OCI-LY1 (cell line): Measurements from ENCODE around the gene RNF113A.

Experiments used
- CTCF ChIP-seq: fragments of 200-600 bp; sonication (generic), shearing (Covaris generic); IDR thresholded peaks from 2 replicates; pipeline ENCODE4 v1.5.1; 2017; ENCODE audit warnings: mild to moderate bottlenecking, antibody characterized with exemption, low read length, moderate library complexity, mixed read lengths
- EZH2 ChIP-seq: fragments of 200-600 bp; sonication (generic), shearing (Covaris generic); IDR thresholded peaks from 2 replicates; pipeline ENCODE4 v1.8.0; 2017; ENCODE audit warnings: borderline replicate concordance, mixed run types, mild to moderate bottlenecking, antibody characterized with exemption, low read length, moderate library complexity, mixed read lengths

GRCh38 chrX:119853444-119853843 is 18.1 kb downstream of the RNF113A start:
- no peak for TF ChIP-seq CTCF
- TF ChIP-seq EZH2: no peak
